Activated naive CD4-positive, alpha-beta T cell (primary cell): ENCODE data around the gene EGFLAM.

Source experiments
- DNase-seq, 4 experiments: peaks; one replicate each; lab custom pipeline; 2025; lab: John Stamatoyannopoulos, UW

Gene EGFLAM

DNA sequence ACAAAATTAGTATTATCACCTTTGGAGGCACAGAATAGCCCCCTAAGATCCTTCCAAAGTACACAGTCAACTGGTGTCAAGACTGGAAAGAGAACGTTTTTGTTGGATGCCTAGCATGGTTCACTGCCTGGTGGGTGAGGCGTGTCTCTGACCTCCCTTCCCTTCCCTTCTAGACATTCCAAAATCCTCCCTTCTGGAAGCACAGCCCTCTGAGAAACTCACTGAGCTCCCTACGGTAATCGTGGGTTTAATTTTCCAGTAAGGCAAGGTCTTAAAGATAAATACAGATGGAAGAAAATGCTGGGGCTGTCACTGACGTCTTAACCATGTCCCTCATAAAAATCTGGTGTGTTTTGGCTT lies 159.3 kb downstream of the EGFLAM start:
- DNase-seq = no peak

DNA sequence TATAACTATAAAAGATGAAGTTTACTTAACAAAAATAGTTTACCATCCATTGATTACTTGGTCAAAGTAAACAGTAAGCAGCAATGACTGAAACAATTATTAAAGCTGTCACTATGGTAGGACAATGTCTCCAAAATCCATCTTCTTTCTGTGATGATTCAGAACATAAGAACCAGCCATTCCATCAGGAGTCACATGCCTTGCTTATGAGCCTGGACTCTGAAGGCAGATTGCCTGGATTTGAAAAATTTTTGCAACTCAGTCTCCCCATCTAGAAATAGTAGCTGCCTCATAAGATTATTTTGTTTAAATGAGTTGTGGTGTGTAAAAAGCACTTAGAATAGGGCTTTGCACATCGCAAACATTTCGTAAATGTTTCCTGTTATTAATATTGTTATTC lies 161.9 kb downstream of the EGFLAM start:
- no peak for DNase-seq

DNA sequence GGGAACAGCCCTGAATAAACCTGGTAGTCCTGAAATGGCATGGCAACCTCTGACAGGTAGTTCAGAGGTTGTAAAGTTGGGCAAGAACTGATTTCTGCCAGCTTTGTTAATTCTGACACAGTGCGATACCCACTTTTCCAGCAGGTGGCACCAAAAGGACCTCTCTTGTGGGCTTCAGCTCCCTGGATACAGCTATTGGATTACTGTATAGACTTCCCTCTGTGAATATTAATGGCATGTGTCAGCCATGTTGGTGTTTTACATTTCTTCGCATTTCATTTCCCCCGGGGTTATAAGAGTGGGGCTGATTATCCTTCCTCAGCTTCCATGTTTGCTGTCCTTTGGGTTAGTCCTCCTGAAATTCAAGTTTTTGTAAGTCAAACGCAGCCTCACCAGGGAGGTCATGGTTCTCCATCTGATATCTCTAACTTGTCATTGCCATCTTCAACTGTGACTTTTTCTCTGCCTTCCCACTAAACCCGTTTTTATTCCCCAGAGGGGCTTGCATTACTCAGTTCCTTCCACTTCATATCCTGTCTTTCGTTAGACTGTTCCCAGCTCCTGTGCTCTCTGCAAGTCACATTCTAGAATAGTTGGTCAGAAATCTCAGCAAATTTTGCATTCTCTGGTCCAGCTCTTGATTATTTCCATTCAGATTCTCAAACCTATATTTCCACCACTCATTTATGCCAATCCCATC lies 162.5 kb downstream of the EGFLAM start:
- DNase-seq = peak in 1 of 4 experiments; percentile 1

DNA sequence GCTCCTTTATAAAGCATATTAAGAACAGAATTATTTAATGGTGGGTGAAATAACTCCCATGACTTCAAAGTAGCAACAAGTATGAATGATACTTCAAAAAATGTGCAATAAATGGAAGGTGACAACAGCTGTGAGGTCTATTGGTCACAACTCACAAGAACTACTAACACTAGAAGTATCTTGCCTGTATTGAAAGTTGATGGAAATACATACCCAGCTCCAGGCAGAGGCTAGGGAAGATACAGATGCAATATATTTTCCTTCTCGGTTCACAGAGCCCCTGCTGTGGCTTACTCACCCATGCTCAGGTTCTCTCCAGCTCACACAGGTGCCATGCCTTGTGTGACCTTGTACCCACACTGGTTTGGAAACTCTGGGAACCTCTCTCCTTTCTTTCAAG lies 164.3 kb downstream of the EGFLAM start:
- DNase-seq = no peak

DNA sequence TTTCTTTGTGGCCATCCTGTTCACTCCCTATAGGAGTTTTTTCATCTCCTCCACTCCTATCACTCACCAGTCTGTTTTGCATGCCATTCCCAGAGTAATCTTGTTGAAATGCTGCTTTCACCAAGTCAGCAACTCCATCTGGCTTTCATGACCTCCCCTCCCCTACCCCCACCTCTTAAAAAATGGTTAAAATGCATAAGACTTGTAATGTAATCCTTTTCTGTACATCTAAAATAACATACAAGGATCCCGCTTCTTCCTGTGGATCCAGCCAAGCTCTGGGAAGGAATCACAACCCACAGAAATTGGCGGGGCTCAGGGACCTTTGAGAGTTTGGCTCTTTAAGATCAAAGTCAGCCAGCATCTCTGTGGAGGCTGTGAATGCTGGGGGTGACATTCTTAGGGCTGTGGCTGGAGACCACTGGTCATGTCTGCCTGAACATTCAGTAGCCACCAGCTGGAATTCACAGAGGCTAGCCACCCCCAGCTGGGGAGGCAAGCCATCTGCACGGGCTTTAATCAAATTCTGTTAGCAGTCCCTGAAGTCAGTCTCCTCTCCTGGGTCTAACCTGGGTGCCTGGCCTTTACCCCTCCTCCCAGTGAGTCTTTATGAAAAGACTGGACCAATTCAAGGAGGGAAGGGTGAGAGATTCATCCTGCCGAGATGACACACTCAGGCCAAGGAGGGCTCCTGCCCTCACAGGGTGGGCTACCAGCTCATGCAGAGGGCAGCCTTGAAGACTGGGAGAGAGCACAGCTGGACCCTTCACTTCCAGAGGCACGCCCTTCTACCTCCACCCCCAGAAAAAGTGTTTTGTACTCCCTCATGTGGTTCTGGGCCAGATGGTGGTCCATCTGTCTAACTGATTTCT lies 165.2 kb downstream of the EGFLAM start:
- DNase-seq = no peak

DNA sequence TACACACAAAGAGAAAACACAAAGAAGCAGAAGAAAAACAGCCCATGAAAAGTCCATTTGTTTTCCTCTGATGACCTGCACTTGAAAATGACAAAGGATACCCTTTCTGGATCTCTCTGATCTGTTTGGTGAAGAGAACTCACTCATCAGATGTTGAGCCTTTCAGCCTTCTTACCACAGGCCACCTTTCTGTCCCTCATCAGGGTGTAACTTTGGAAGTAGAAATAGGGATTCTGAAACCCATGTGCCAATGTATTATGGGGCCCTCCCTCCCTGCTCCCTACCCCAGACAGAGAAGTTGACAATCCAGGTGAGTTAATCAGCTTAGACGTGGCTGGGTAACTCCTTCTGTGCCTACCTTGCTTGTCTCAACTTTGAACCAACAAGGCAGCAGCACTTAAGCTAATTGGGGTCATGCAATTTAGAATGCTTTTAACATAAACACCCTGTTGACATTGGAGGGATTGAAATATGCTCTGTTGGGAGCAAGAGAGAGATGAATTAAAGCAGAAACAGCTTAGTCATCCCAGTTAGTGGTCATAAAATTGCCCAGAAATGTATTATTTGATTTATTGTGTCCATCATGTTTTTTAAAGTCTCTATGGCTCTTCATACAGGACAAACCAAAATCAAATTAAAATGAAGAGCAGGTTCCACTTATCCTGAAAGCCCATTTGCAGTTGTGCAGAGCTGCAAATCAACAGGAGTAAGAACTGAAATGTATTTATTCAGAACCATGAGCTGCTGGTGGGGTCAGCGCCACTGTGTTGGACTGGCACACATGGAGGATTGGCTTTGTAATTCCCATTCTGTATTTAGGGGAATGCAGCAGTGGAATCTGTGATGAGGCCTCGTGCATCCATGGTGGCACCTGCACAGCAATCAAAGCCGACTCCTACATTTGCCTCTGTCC lies 166.0 kb downstream of the EGFLAM start:
- no peak for DNase-seq

DNA sequence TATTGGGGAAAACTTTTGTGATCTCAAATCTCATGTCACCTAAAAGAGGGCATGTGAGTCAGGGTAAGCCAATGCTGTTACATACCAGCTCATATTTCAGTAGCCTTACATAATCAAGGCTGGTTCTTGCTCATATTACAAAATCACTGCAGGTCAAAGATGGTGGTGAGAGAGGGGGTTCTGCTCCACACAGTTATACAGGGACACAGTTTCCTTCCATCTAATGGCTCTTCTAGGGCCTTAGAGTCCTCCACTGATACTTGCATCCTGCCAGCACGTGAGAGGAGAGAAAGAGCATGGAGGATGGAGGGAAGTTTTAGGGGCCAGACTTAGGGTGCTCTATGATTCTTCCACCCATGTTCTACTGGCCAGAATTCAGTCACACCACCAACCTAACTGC lies 168.1 kb downstream of the EGFLAM start:
- DNase-seq = no peak

DNA sequence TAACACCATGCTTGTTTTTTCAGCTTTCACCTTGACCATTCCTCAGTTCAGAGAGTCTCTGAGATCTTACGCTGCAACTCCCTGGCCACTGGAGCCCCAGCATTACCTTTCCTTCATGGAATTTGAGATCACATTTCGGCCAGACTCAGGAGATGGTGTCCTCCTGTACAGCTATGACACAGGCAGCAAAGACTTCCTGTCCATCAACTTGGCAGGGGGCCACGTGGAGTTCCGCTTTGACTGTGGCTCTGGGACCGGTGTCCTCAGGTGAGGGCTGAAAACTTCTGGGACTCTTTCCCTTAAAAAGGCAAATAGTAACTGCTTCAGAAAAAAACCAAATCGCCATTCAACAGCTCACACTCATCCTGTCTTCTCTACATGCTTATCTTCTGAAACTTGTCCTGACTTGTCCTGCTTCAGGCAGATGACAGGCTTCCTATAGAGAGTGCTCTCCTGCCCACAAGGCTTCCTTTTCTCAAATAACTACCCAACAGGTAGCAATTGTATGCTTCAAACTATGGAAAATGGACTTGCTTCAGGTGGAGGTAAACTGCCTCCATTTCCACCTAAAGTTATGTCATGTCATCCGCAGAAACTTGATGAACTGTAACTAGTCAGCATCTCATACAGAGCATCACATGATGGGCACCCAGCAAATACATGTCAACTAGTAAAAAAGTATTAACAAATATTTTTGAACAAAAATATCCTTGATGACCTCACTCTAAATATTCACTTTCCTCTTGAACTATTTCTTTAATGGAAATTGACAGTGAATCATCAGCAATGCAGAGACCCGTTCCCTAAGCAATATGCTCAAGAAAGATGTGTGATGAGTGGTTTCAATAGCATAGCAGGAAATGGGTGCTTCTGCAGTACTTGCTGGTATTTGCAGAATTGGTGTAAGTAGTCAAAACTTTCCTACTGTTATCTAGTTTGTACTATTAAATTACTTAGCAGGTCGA lies 168.9 kb downstream of the EGFLAM start:
- DNase-seq = no peak

DNA sequence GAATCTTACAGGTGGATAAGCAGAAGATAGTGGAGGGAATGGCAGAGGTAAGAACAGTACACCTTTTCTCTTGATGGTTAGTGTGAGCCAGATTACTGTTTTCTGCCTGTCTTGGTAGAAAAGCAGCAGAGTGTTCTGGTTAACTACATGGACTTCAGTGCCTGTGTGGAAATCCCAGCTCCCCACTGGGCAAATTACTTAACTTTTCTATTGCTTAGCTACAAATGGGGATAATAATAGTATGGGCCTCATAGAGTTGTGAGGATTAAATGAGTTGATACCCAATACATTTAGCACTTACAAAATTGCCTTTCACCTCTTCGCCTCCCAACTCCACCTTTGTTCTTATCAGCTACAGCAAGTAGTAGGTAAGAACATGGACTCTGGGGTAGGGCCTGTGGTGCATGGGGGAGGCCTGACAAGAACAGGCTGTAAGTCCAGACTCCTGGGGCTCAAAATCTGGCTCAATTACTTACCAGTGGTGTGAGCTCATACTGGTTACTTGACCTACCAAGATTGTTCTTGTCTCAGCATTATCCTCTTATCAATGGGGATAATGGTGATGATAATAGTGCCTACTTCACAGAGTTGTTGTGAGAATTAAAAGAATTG lies 173.0 kb downstream of the EGFLAM start:
- DNase-seq = no peak

DNA sequence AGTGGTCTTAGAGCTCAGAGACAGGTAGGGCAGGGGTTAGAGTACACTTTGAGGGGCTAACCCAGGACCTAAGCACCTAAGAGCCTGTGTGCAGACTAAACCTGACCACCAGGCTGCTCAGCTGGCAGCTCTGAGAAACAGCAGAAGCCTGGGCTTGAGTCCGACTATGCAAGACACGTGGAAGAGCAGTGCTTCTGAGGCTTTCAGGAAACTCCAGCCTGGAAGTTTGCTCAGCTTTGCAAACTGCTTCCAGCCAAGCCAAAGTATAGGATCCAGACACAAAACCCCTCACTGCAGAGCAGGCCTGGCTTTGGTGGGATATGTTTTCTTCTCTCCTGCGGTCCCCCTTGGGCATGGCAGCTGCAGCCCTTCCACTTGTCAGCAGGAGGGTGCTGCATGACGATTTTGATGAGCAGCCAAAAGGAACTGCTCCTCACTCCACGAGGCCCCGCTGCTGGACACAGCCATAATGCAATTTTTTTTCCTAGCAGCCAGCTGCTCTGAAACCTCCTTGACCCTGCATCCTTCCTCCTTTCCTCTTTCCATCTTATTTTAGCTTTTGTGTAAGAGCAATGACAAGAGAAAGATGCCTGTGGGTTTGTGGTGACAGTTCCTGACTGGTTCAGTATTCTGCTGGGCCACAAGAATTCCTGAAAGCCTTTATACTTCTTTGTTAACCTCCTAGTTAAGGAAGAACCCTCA lies 175.0 kb downstream of the EGFLAM start:
- DNase-seq = no peak

DNA sequence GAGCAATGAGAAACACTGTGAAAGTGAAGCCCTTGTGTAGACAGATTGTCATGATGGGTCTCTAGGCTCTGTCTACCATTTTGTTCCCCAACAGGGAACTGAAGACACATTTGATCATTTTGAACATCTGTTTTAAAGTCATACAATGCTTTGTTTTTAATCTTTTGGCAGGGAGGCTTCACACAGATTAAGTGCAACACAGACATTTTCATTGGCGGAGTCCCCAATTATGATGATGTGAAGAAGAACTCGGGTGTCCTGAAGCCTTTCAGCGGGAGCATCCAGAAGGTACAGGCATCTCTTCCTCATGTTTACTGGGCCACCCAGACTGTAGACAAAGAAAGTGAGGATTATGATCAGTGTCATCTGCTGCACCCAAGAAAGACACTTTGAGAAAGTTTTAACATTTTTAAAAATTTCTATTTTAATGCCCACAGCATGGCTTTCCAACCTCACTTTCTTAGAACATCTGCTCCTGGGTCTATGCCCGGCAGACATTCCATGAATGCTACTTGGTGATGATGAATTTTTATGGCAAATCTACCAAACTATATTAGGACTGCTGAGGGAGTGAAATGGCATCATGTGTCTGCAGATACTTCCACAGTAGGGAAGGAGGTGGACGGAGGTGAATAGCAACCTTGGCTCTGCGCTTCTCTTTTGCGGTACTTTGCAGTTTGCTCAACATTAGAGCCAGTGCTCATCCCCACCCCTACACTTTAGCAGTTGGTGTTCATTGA lies 176.8 kb downstream of the EGFLAM start:
- no peak for DNase-seq

DNA sequence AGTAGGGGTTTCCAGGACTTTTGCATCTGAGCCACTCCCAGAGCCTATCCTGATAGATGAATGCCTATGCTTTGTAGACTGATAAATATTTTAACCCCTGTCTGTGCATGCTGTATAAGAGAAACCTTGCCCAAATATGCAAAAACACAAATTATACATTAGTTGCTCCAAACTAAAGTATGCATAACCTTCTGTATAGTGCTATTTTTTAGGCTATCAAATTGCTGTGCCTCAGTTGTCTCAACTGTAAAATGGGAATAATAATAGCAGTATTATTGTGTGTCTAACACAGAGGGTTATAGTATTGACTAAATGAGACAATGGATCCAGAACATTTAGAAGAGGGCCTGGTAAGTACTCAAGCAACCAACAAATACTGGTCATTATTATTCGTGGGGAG lies 180.4 kb downstream of the EGFLAM start:
- DNase-seq = no peak

DNA sequence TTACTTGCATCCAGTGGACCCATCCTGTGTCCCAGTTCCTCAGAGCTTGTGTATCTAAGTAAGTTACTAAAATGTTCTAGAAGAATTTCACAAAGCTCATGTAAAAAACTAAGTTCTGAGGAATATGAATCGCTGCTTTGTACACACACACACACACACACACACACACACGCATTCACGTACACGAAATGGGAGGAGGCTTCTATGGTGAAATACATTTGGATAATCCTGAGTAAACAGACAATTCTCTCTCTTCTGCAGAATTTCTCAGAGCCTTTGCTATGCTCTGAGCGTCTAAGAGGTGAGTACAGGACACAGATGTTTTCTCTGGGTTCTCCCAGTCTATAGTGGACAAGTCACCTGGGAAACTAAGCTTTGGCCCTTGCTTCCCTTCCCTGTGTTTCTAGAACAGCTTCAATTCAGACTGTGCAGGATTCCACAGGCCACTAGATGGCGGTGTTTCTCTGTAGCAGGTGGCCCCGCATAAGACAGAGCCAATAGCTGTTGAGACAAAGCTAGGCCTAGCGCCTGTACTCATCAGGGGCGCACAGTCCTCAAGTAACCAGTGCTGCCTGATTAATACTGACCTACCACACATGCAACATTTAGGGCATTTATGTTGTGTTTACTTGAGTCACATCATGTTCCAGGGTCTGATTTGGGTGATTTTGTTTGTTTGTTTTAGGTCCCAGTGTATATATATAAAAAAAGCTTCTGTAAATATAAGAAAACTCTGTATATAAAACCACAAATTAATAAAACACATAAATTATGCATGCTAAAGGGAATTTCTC lies 183.3 kb downstream of the EGFLAM start:
- DNase-seq = peak; percentile 41 to 64 (median 55)

DNA sequence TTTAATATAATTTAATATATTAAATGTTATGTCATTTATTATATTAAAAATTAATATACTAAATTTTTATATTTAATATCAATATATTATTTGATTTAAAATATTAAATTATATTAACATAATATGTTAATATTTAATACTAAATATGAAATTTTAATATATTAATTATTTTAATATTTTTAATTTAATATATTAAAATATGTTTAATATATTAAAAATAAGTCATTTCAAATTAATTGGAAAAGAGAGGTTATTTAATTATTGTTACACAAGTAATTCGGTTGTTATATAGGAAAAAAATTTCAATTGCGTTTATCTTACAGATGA lies 183.9 kb downstream of the EGFLAM start:
- DNase-seq = no peak

DNA sequence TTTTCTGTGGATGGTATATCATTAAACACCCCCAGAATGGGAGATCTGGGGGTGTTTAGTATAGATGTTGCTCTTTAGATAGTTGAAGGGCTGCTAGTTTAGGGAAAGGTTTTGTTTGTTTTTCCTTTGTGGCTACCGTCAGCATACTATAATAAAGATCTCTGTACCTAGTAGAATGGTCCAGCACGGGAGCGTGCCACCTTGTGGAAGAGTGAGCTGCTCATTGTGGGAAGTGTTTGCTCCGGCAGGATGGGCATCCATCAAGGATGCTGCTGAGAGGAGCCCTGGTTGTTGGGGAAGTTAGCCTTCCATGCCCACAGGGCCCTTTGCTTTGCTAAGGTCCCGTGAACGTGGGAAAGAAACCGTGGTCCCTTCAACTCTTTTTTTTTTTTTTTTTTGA lies 185.0 kb downstream of the EGFLAM start:
- DNase-seq = no peak

DNA sequence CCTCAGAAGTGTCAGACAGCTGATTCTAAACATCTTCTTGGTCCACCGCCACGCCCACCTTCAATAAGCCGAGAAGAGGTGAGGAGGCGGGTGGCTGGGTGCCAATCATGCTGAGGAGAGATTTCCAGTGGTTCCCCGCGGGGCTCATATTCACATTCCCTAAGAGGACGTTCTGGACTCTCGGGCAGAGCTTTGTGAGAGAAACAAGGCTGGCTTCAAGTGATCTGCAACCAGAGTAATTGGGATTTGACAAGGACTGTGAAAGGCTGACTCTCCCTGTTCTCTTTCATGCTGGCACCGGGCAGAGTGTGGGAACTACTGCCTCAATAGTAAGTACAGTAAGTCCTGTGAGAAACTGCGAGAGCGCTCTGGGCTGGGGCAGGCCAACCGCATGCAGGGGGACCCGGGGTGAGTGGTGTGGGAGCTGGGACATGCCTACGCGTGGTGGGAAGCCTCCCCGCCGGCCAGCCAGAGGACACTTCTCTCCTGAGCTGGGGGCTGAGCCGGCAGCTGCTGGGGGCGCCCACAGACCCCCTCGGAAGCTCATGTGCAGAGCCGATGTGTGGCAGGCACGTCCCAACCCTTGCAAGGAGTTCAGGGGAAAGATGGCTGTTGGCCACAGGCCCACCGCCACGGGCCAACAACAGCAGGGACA lies 187.1 kb downstream of the EGFLAM start:
- DNase-seq = no peak

DNA sequence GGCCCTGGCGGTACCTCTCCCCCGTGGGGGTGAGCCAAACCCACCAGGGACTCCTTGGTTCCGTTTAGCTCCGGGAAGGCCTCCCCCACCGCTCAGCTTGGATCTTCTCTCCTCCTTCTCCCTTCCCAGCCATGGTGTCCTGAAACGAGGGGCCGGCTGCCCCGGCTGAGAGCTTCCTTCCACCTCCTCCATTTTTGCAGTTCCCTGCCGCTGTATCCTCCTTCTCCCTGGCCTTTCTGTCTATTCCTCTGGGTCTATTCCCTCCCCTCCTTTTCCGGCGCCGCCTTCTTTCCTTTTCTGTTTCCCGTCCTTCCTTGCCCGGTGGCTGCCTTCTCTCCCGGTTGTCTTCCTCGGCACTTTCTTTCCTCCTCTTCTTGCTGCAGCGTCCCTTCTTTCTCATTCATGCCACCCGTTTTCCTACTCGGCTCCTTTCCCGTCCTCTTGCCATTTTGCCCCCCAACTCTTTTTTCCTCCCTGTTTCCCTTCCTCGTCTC lies 187.7 kb downstream of the EGFLAM start:
- no peak for DNase-seq

DNA sequence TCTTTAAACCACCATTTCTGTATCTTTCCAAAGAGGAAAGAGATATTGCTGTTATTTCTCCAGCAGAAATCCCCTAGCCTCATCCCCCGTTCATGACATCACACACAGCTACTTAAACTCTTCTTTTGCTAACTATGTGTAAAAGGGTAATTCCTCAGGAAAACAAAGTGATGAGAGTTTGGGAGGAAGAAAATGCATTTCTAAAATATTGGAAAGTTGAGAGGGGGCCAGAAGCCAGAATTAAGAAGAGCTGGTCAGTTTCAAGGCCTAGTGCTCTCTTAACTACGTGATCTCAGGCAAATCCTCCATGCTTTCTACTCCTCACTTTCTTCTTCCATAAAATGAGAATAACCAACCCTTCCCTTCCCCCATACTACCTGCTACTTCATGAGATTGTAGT lies 188.7 kb downstream of the EGFLAM start:
- no peak for DNase-seq
